Heart left ventricle (tissue), 16 donors: ENCODE results near the gene TACR2. TPM values are rescaled to one million over a fixed set of nuclear protein-coding genes. Genes with fewer than 3 reads are reported as not detected.
A peak's percentile ranks its signal among the peaks of the same experiment; 100 is the strongest.

Experiments used
- ATAC-seq, 4 donors: fragments of 200-7000 bp; cut with Tn5 transposase; one replicate each; pipeline ENCODE4 v1.9.1; 2020 to 2022; ENCODE audit warnings: moderate library complexity in 4 of 4, mild to moderate bottlenecking in 3 of 4, moderate number of reproducible peaks in 1 of 4
- DNase-seq, 5 donors: peaks; one replicate each; pipeline ENCODE4 v3.0.0-alpha.2; 2020
- H3K27ac ChIP-seq, 12 donors: fragments of 200-600 bp; sonication (generic) in 4 of 12; one replicate each; pipeline versions ENCODE4 v1.5.0 to v1.8.0; 2016 to 2022; ENCODE audit warnings: mild to moderate bottlenecking in 2 of 12
- H3K27me3 ChIP-seq, 9 donors: fragments of 200-600 bp; sonication (generic) in 2 of 9; one replicate each; pipeline versions ENCODE4 v1.5.1 to v1.8.0; 2016 to 2022; ENCODE audit warnings: mild to moderate bottlenecking in 3 of 9
- H3K36me3 ChIP-seq, 9 donors: fragments of 200-600 bp; sonication (generic) in 2 of 9; one replicate each; pipeline versions ENCODE4 v1.5.0 to v1.8.0; 2018 to 2022; ENCODE audit warnings: mild to moderate bottlenecking in 2 of 9
- H3K4me1 ChIP-seq, 12 donors: fragments of 200-600 bp; sonication (generic) in 4 of 12; one replicate each; pipeline versions ENCODE4 v1.5.0 to v1.8.0; 2016 to 2022; ENCODE audit warnings: mild to moderate bottlenecking in 3 of 12
- H3K4me3 ChIP-seq, 12 donors: fragments of 200-600 bp; sonication (generic) in 4 of 12; one replicate each; pipeline versions ENCODE4 v1.5.0 to v1.8.0; 2017 to 2022; ENCODE audit warnings: mild to moderate bottlenecking in 9 of 12, moderate library complexity in 4 of 12
- H3K9me3 ChIP-seq, 12 donors: fragments of 200-600 bp; sonication (generic) in 4 of 12; one replicate each; pipeline versions ENCODE4 v1.5.0 to v1.8.0; 2016 to 2022; ENCODE audit warnings: mild to moderate bottlenecking in 1 of 12
- CTCF ChIP-seq, 12 donors: fragments of 200-600 bp; sonication (generic) in 4 of 12; IDR thresholded peaks; one replicate each; pipeline versions ENCODE4 v1.5.0 to v1.8.0; 2018 to 2022; ENCODE audit warnings: antibody characterized with exemption in 12 of 12, mild to moderate bottlenecking in 5 of 12
- POLR2A ChIP-seq, 2 donors: fragments of 450-650 bp; IDR thresholded peaks; one replicate each; pipeline ENCODE4 v1.6.1; 2017; ENCODE audit warnings: antibody characterized with exemption in 2 of 2, mild to moderate bottlenecking in 2 of 2, moderate library complexity in 2 of 2
- WGBS, 4 donors: extraction: QIAGEN DNeasy Blood & Tissue Kit in 2 of 4; methylation state at CpG; one replicate each; pipeline versions ENCODE4 v1.1.5 to v1.1.7; 2013 to 2018; 5-methylcytosine and 5-hydroxymethylcytosine counted together
- intact Hi-C, 10 donors: fragments of 100-400 bp; cut with DNase I; formaldehyde crosslinking; loops; one replicate each; pipeline versions ENCODE4 v1.11.1 to v1.14.2; 2022
- polyA plus RNA-seq, 2 donors: library from polyadenylated mRNA; stranded (reverse); fragments of 200-250 nt; gene quantifications; one replicate each; pipeline ENCODE4 v1.2.3, GENCODE V29; 2013
- total RNA-seq, 9 donors: library from RNA; depleted of rRNA in 2 of 9; stranded (reverse); fragments of >200 nt in 2 of 9; fragmentation: NEBNext Ultra II Directional in 3 of 9; extraction: Animal tissue kit (Norgen Biotek cat#: 25700) in 3 of 9; gene quantifications; one replicate each; pipeline versions ENCODE4 v1.1.0 to v1.2.4, GENCODE V29; 2016 to 2023
- donor health status: ischemic (EF 13 %, LVEDD 7.1; RV severe dilation, severe dysfunction).
- donor health status: healthy with polysubstance abuse.
- donor health status: DM: no; HTN: yes; CAD: no.
- donor health status: DM: no; HTN: no; CAD: no.
- donor health status: ischemic (EF 25% LVEDD 6.9; RV normal size, moderate dysfunction).
- donor health status: ischemic (EF 25% LVEDD 5.7; RV mildly dilated, moderate dysfunction).
- donor health status: healthy.
- donor health status: DM: yes; HTN: yes; CAD: no.
- donor health status: ischemic (EF 35%, LVEDD 5.7; RV mildly dilated, moderate dysfunction).
- donor health status: nonischemic (EF 11% LVEDD 7.7; RV severe dilation, severe dysfunction).
- donor health status: DM: yes; HTN: yes; CAD: no.
- donor health status: PGD.
- donor health status: ischemic (EF 29% LVEDD 5.4; RV normal size, mild dysfunction).
- donor health status: nonischemic (EF 23%, LVEDD 6.1; RV moderate dilation, normal function).

Gene TACR2
- total and polyA plus RNA-seq, 11 donors, result 0.11 to 0.39 (median 0.23) TPM; not detected in 5

GRCh38 chr10:69412232-69412790 is 4.4 kb downstream of the TACR2 start:
- TF ChIP-seq POLR2A (IDR thresholded peaks at IDR 0.05), result no peak
- no peak for TF ChIP-seq CTCF (IDR thresholded peaks at IDR 0.05)
- DNase-seq, result peak in 1 of 5 donors; percentile 8
- Histone ChIP-seq H3K9me3 (no peaks in the 10 kb centered on the region), H3K27ac (peak overlapping the region in 1 of 12 donors; percentile 93), H3K4me3 (no peak overlapping the region), H3K36me3 (no peaks in the 10 kb centered on the region), H3K27me3 (no peaks in the 10 kb centered on the region), H3K4me1 (peaks cover 0 to 29% (median 17%) of the 10 kb centered on the region in 12 donors)
- WGBS, 4 donors, result 76 to 89% (median 86%) methylated on average over 3 of the region's 3 CpGs
- ATAC-seq, result no peak
- intact Hi-C loops, result loop anchor here in 4 of 10 donors (5.0 kb wide), 2 partner anchors 175 to 225 kb away; no protein-coding TSS in a partner anchor

- H3K27ac ChIP-seq, result peak overlapping the region in 1 of 12 donors; percentile 93
- WGBS, 4 donors, result 57 to 76% (median 61%) methylated on average over 4 of the region's 4 CpGs
- intact Hi-C loops, result loop anchor here in 4 of 10 donors (5.0 kb wide), 2 partner anchors 174 to 226 kb away; no protein-coding TSS in a partner anchor
- no peak for ATAC-seq
- peaks cover 0 to 37% (median 21%) of the 10 kb centered on the region in 12 donors for H3K4me1 ChIP-seq
- H3K36me3 ChIP-seq, result no peaks in the 10 kb centered on the region
- TF ChIP-seq CTCF (IDR thresholded peaks at IDR 0.05) (no peak), POLR2A (IDR thresholded peaks at IDR 0.05) (no peak)
- H3K9me3 ChIP-seq, result no peaks in the 10 kb centered on the region
- H3K4me3 ChIP-seq, result no peak overlapping the region
- no peak for DNase-seq
- no peaks in the 10 kb centered on the region for H3K27me3 ChIP-seq
Observed at GRCh38 chr10:69411476-69411875, 5.2 kb downstream of the TACR2 start.

- no peaks in the 10 kb centered on the region for H3K27me3 ChIP-seq
- peak in 1 of 5 donors; percentile 21 for DNase-seq
- peaks cover 0 to 47% (median 31%) of the 10 kb centered on the region in 12 donors for H3K4me1 ChIP-seq
- peak overlapping the region in 5 of 12 donors; percentile 4 to 93 (median 23) for H3K27ac ChIP-seq
- H3K9me3 ChIP-seq, result no peaks in the 10 kb centered on the region
- intact Hi-C loops, result loop anchor here in 4 of 10 donors (5.0 kb wide), 2 partner anchors 173 to 227 kb away; no protein-coding TSS in a partner anchor
- ATAC-seq, result no peak
- WGBS, 4 donors, result 79 to 90% (median 87%) methylated on average over 9 to 10 of the region's 10 CpGs
- H3K4me3 ChIP-seq, result no peak overlapping the region
- TF ChIP-seq POLR2A (IDR thresholded peaks at IDR 0.05), result no peak
- TF ChIP-seq CTCF (IDR thresholded peaks at IDR 0.05), result no peak
- H3K36me3 ChIP-seq, result peaks cover 0 to 1% (median 0%) of the 10 kb centered on the region in 9 donors
Observed at GRCh38 chr10:69410487-69410886, 6.2 kb downstream of the TACR2 start.

GRCh38 chr10:69409968-69410367 is 6.8 kb downstream of the TACR2 start:
- intact Hi-C loops, result loop anchor here in 6 of 10 donors (5.0 kb wide), 2 partner anchors 173 to 227 kb away; no protein-coding TSS in a partner anchor
- peak in 1 of 4 donors; percentile 31 for ATAC-seq
- TF ChIP-seq POLR2A (IDR thresholded peaks at IDR 0.05), result no peak
- no peak for TF ChIP-seq CTCF (IDR thresholded peaks at IDR 0.05)
- Histone ChIP-seq H3K36me3 (peaks cover 0 to 6% (median 0%) of the 10 kb centered on the region in 9 donors), H3K27ac (peak overlapping the region in 5 of 12 donors; percentile 21 to 93 (median 51)), H3K9me3 (no peaks in the 10 kb centered on the region), H3K4me3 (no peak overlapping the region), H3K27me3 (no peaks in the 10 kb centered on the region), H3K4me1 (peaks cover 0 to 49% (median 35%) of the 10 kb centered on the region in 12 donors)
- peak in 3 of 5 donors; percentile 63 to 67 (median 65) for DNase-seq
- 46 to 56% (median 52%) methylated on average over 6 of the region's 6 CpGs for WGBS, 4 donors
